ENCODE measurements around the gene RB1.

DNA sequence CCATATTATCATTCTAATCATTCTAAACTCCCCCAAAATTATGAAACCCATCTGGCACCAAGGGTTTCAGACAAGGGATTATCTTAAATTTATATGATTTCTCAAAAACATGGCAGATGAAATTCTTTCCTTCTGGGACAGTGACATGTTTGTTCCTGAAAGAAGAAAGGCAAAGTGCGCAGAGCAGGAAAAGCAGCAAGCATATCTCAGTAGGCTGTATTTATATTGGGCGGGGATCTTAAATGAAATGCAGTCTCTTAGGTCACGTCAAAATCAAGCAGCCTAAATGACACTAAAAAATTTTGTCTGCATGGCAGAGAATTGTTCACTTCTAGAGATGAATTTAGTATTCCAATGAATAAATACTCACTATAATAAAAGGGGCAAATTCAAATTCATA is 180.0 kb downstream of the RB1 start:
- TF ChIP-seq EP300 (IDR thresholded peaks at IDR 0.05) (no peak), MAFK (IDR thresholded peaks at IDR 0.05; ENCODE audit: partially characterized antibody) (no peak)
- TF ChIP-seq, protein P1, sequence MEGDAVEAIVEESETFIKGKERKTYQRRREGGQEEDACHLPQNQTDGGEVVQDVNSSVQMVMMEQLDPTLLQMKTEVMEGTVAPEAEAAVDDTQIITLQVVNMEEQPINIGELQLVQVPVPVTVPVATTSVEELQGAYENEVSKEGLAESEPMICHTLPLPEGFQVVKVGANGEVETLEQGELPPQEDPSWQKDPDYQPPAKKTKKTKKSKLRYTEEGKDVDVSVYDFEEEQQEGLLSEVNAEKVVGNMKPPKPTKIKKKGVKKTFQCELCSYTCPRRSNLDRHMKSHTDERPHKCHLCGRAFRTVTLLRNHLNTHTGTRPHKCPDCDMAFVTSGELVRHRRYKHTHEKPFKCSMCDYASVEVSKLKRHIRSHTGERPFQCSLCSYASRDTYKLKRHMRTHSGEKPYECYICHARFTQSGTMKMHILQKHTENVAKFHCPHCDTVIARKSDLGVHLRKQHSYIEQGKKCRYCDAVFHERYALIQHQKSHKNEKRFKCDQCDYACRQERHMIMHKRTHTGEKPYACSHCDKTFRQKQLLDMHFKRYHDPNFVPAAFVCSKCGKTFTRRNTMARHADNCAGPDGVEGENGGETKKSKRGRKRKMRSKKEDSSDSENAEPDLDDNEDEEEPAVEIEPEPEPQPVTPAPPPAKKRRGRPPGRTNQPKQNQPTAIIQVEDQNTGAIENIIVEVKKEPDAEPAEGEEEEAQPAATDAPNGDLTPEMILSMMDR (IDR thresholded peaks at IDR 0.05) = no peak

Data from A549 (cell line).